Activated T-helper 1 cell treated with anti-CD3 and anti-CD28 coated beads, Interleukin-12 subunit alpha, Interleukin-12 subunit beta, Interleukin-2, Interleukin-4 antibody, amounts not matched to agents 30 ng/mL and 10 ng/mL and 1 ng/mL, durations not matched to agents 14 hours and 24 hours and 36 hours (primary cell): ENCODE results near the gene ZNF584. TPM values are rescaled to one million over a fixed set of nuclear protein-coding genes. Genes with fewer than 3 reads are reported as not detected.
"Not testable (repeated sequence)": the region's sequence is repeated elsewhere in the genome, so short reads cannot be mapped to it uniquely, and the experiment has no call there.

ENCODE experiments used
- DNase-seq: peaks from one replicate; pipeline ENCODE4 v3.0.0; 2021; ENCODE audit warnings: low spot score
- H3K27ac Mint-ChIP-seq: one replicate; pipeline ENCODE4 v1.8.0; 2021; ENCODE audit warnings: mild to moderate bottlenecking, mixed read lengths
- H3K27me3 Mint-ChIP-seq: one replicate; pipeline ENCODE4 v1.8.0; 2022; ENCODE audit warnings: mild to moderate bottlenecking, moderate library complexity, mixed read lengths; ENCODE audit not compliant: insufficient read depth
- H3K36me3 Mint-ChIP-seq: one replicate; pipeline ENCODE4 v1.8.0; 2021; ENCODE audit warnings: low read depth, mixed read lengths
- H3K4me1 Mint-ChIP-seq: one replicate; pipeline ENCODE4 v1.8.0; 2021; ENCODE audit warnings: low read depth, mixed read lengths
- H3K4me3 Mint-ChIP-seq: one replicate; pipeline ENCODE4 v1.8.0; 2021; ENCODE audit warnings: mild to moderate bottlenecking, moderate library complexity, mixed read lengths
- H3K9me3 Mint-ChIP-seq: one replicate; pipeline ENCODE4 v1.8.0; 2021; ENCODE audit warnings: mixed read lengths
- intact Hi-C: fragments of 100-400 bp; cut with micrococcal nuclease; formaldehyde crosslinking; loops from one replicate; pipeline ENCODE4 v1.15.1; 2024
- total RNA-seq: library from RNA; stranded (reverse); gene quantifications from 2 replicates; pipeline ENCODE4 v1.2.3, GENCODE V29; 2022

ZNF584 gene
- total RNA-seq, 1 donor from 2014 or later, result 17.8 TPM

DNA sequence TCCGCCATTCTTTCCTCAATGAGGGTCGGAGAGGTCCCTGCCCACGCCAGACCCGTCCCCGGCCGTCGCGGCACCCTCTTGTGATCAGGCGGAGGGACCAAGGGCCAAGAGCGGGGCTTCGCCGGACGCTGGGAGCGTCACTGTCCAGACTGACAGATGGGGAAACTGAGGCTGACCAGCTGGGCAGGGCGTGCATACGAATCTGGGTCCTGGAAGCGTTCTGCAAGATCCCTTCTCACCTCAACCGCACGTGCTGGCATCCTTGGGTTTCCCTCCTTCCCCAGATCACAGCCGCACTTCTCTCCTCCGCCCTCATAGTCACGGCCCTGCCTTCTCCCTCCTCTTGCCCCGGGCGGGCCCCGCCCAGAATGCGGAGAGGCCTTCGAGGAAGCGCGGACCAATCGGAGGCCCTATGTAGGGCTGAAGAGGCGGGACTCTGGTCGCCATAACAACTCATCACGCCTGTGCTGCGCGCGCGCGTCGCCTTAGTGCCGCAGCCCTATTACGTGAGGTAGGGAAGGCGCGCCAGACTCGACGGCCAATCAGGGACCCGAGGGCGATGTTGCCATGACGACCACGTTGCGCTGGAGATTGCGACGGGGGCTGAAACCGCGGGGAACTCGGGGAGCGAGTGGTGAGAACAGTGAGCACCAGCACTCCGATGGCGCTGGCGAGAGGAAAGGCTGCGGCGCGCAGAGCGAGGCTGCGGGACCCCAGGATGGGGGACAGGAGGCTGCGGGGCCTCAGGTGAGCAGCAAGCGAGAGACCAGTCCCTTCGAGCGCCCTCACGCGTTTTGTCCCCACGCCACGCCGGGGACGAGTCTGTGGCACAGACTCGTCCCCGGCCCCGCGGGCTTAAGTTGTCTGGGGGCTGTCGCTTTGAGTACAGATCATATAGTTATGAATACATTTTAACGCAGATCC is 7.3 kb upstream of the ZNF584 start:
- Mint-ChIP-seq H3K27me3 (peaks cover 5% of the 10 kb centered on the region), H3K27ac (peak overlapping the region; percentile 88), H3K36me3 (no peaks in the 10 kb centered on the region), H3K4me3 (peak overlapping the region; percentile 86), H3K4me1 (peaks cover 24% of the 10 kb centered on the region), H3K9me3 (no peaks in the 10 kb centered on the region)
- intact Hi-C loops, result loop anchor here (1.0 to 2.0 kb wide), 15 partner anchors 14 to 990 kb away; partner anchors contain the start of genes MZF1, RPS5, ZNF132 and ZNF17
- DNase-seq, result peak; percentile 99

GRCh38 chr19:58401840-58402421 is 6.5 kb upstream of the ZNF584 start:
- peaks cover 4% of the 10 kb centered on the region for H3K27me3 Mint-ChIP-seq
- H3K4me1 Mint-ChIP-seq, result peaks cover 29% of the 10 kb centered on the region
- H3K9me3 Mint-ChIP-seq, result no peaks in the 10 kb centered on the region
- no peak for DNase-seq
- intact Hi-C loops, result loop anchor here (1.0 to 2.0 kb wide), 15 partner anchors 15 to 991 kb away; partner anchors contain the start of genes MZF1, RPS5, ZNF132 and ZNF17
- peak overlapping the region; percentile 86 for H3K4me3 Mint-ChIP-seq
- peaks cover 3% of the 10 kb centered on the region for H3K36me3 Mint-ChIP-seq
- H3K27ac Mint-ChIP-seq, result no peak overlapping the region

GRCh38 chr19:58403920-58404478 is 4.5 kb upstream of the ZNF584 start:
- H3K9me3 Mint-ChIP-seq, H3K4me3 Mint-ChIP-seq, H3K36me3 Mint-ChIP-seq, H3K27me3 Mint-ChIP-seq, DNase-seq, intact Hi-C loops, H3K27ac Mint-ChIP-seq: not testable (repeated sequence)
- peaks cover 40% of the 10 kb centered on the region for H3K4me1 Mint-ChIP-seq

GRCh38 chr19:58406818-58407657 is 1.4 kb upstream of the ZNF584 start:
- Mint-ChIP-seq H3K36me3 (peaks cover 3% of the 10 kb centered on the region), H3K4me1 (peaks cover 35% of the 10 kb centered on the region), H3K9me3 (no peaks in the 10 kb centered on the region), H3K27ac (peak overlapping the region; percentile 98), H3K27me3 (no peaks in the 10 kb centered on the region), H3K4me3 (peak overlapping the region; percentile 84)
- no peak for DNase-seq
- intact Hi-C loops, result no loop called here

GRCh38 chr19:58407658-58408151 is 744 bp upstream of the ZNF584 start:
- Mint-ChIP-seq H3K4me3 (peak overlapping the region; percentile 84), H3K36me3 (peaks cover 3% of the 10 kb centered on the region), H3K27ac (peak overlapping the region; percentile 98), H3K9me3 (no peaks in the 10 kb centered on the region), H3K4me1 (peaks cover 35% of the 10 kb centered on the region), H3K27me3 (no peaks in the 10 kb centered on the region)
- DNase-seq, result no peak
- intact Hi-C loops, result loop anchor here (1.0 to 2.0 kb wide), 12 partner anchors 33 to 593 kb away; partner anchors contain the start of genes ERVK3-1, UBE2M, ZNF132 and ZNF274

GRCh38 chr19:58409010-58409790 is 751 bp downstream of the ZNF584 start:
- Mint-ChIP-seq H3K4me1 (peaks cover 30% of the 10 kb centered on the region), H3K27me3 (no peaks in the 10 kb centered on the region), H3K9me3 (no peaks in the 10 kb centered on the region), H3K27ac (peak overlapping the region; percentile 67), H3K4me3 (peak overlapping the region; percentile 84), H3K36me3 (peaks cover 5% of the 10 kb centered on the region)
- no peak for DNase-seq
- intact Hi-C loops, result loop anchor here (2.0 kb wide), 2 partner anchors 46 to 594 kb away; partner anchors contain the start of genes ZNF497 and ZNF552

DNA sequence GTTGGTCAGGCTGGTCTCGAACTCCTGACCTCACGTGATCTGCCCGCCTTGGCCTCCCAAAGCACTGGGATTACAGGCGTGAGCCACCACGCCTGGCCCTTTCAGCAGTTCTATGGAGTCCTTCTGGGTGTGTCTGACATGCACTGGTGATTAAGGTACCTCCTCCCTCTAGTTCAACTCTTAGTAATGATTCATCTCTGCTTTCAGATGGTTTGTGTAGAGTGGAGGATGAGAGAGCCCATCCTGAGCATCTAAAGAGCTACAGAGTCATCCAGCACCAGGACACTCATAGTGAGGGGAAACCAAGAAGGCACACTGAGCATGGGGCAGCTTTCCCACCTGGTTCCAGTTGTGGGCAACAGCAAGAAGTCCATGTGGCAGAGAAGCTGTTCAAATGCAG is 8.2 kb downstream of the ZNF584 start:
- H3K4me1 Mint-ChIP-seq, result no peaks in the 10 kb centered on the region
- no peaks in the 10 kb centered on the region for H3K27me3 Mint-ChIP-seq
- H3K27ac Mint-ChIP-seq, result no peak overlapping the region
- intact Hi-C loops, result no loop called here
- peaks cover 47% of the 10 kb centered on the region for H3K36me3 Mint-ChIP-seq
- DNase-seq, result no peak
- H3K4me3 Mint-ChIP-seq, result no peak overlapping the region
- H3K9me3 Mint-ChIP-seq, result peaks cover 19% of the 10 kb centered on the region

GRCh38 chr19:58417071-58417470 is 8.6 kb downstream of the ZNF584 start:
- no peaks in the 10 kb centered on the region for H3K27me3 Mint-ChIP-seq
- peaks cover 49% of the 10 kb centered on the region for H3K36me3 Mint-ChIP-seq
- DNase-seq, result no peak
- intact Hi-C loops, result no loop called here
- H3K4me1 Mint-ChIP-seq, result no peaks in the 10 kb centered on the region
- H3K27ac Mint-ChIP-seq, result no peak overlapping the region
- no peak overlapping the region for H3K4me3 Mint-ChIP-seq
- H3K9me3 Mint-ChIP-seq, result peaks cover 21% of the 10 kb centered on the region

GRCh38 chr19:58428617-58429016 is 20.2 kb downstream of the ZNF584 start:
- no peaks in the 10 kb centered on the region for H3K27me3 Mint-ChIP-seq
- intact Hi-C loops, result no loop called here
- DNase-seq, result no peak
- no peaks in the 10 kb centered on the region for H3K4me1 Mint-ChIP-seq
- H3K9me3 Mint-ChIP-seq, result peaks cover 74% of the 10 kb centered on the region
- peaks cover 19% of the 10 kb centered on the region for H3K36me3 Mint-ChIP-seq
- H3K27ac Mint-ChIP-seq, result no peak overlapping the region
- H3K4me3 Mint-ChIP-seq, result no peak overlapping the region

- intact Hi-C loops, result no loop called here
- H3K27ac Mint-ChIP-seq, result no peak overlapping the region
- H3K36me3 Mint-ChIP-seq, result peaks cover 27% of the 10 kb centered on the region
- peaks cover 80% of the 10 kb centered on the region for H3K9me3 Mint-ChIP-seq
- H3K27me3 Mint-ChIP-seq, result no peaks in the 10 kb centered on the region
- no peak overlapping the region for H3K4me3 Mint-ChIP-seq
- no peak for DNase-seq
- H3K4me1 Mint-ChIP-seq, result no peaks in the 10 kb centered on the region
Observed at GRCh38 chr19:58429745-58430144, 21.3 kb downstream of the ZNF584 start.

DNA sequence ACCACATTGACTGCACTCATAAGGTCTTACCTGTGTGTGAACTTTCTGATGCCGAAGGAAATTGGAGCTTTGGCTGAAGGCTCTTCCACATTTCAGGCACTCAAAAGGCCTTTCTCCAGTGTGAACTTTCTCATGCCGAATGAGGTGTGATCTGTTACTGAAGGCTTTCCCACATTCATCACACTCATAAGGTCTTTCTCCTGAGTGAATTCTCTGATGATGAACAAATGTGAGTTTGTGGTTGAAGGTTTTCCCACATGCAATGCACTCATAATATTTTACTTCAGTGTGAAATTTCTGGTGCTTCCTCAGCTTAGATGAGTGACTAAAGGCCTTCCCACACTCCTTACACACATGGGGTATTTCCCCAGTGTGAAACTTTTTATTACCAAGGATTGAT is 25.8 kb downstream of the ZNF584 start:
- Mint-ChIP-seq H3K27me3 (no peaks in the 10 kb centered on the region), H3K27ac (no peak overlapping the region), H3K36me3 (peaks cover 60% of the 10 kb centered on the region), H3K9me3 (peaks cover 86% of the 10 kb centered on the region), H3K4me3 (no peak overlapping the region), H3K4me1 (peaks cover 5% of the 10 kb centered on the region)
- DNase-seq, result no peak
- intact Hi-C loops, result no loop called here
